HL-60 (cell line): ENCODE measurements around the gene NF2.

ENCODE experiments used
- DNase-seq, 2 experiments: peaks; one replicate each; pipeline ENCODE4 v3.0.0-alpha.2; 2010 to 2020; ENCODE audit warnings: low read depth in 1 of 2, low spot score in 1 of 2
- H3K27ac ChIP-seq: fragments of 250-450 bp; sonication (Bioruptor Pico); replicated peaks from 2 replicates; pipeline ENCODE4 v1.5.1; 2020; ENCODE audit warnings: mild to moderate bottlenecking, moderate library complexity
- H3K27me3 ChIP-seq: fragments of 250-450 bp; sonication (Bioruptor Pico); 2 replicates; pipeline ENCODE4 v1.5.1; 2021; ENCODE audit warnings: mild to moderate bottlenecking, moderate library complexity; ENCODE audit not compliant: insufficient read depth, poor library complexity, severe bottlenecking
- H3K4me3 ChIP-seq: replicated peaks from 2 replicates; pipeline ENCODE4 v1.5.1; 2011; ENCODE audit warnings: mild to moderate bottlenecking, control low read depth, low read length; ENCODE audit not compliant: insufficient read depth
- GABPA ChIP-seq: IDR thresholded peaks from 2 replicates; pipeline ENCODE4 v1.6.1; 2012; ENCODE audit warnings: low read depth
- POLR2AphosphoS5 ChIP-seq: IDR thresholded peaks from 2 replicates; pipeline ENCODE4 v1.6.1; 2012; ENCODE audit warnings: low read depth
- SPI1 ChIP-seq: IDR thresholded peaks from 2 replicates; pipeline ENCODE4 v1.6.1; 2012; ENCODE audit warnings: low read depth, mild to moderate bottlenecking, borderline replicate concordance
- TF ChIP-seq, protein P1 (sequence below): IDR thresholded peaks from one replicate; pipeline ENCODE4 v1.5.1; 2011; ENCODE audit warnings: low read length, control low read depth, inconsistent platforms; ENCODE audit not compliant: insufficient read depth
- TF ChIP-seq, protein P2 (sequence below): IDR thresholded peaks from 2 replicates; pipeline ENCODE4 v1.6.1; 2012; ENCODE audit warnings: low read depth; ENCODE audit not compliant: insufficient replicate concordance

NF2 gene

DNA sequence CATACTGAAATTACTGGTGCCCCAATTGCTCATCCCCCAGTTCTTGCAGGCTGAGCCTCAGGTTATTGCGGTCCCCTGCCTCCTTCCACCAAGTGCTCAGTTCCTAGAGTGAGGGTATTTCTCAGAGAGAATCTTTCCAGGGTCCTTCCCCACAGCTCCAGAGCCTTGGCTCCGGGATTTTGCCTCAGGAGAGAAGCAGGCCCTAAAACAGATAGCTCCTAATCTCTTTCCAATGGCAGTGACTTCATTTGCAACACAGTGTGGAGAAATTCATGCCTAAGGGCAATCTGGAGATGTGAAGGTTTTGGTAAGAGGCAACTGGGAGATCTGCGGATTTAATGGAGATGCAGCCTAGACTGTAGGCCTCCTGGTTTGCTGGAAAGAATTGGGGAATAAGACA lies 2.9 kb downstream of the NF2 start:
- TF ChIP-seq POLR2AphosphoS5, result no peak
- TF ChIP-seq SPI1, result no peak
- TF ChIP-seq, protein P1, sequence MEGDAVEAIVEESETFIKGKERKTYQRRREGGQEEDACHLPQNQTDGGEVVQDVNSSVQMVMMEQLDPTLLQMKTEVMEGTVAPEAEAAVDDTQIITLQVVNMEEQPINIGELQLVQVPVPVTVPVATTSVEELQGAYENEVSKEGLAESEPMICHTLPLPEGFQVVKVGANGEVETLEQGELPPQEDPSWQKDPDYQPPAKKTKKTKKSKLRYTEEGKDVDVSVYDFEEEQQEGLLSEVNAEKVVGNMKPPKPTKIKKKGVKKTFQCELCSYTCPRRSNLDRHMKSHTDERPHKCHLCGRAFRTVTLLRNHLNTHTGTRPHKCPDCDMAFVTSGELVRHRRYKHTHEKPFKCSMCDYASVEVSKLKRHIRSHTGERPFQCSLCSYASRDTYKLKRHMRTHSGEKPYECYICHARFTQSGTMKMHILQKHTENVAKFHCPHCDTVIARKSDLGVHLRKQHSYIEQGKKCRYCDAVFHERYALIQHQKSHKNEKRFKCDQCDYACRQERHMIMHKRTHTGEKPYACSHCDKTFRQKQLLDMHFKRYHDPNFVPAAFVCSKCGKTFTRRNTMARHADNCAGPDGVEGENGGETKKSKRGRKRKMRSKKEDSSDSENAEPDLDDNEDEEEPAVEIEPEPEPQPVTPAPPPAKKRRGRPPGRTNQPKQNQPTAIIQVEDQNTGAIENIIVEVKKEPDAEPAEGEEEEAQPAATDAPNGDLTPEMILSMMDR, result no peak
- TF ChIP-seq, protein P2, sequence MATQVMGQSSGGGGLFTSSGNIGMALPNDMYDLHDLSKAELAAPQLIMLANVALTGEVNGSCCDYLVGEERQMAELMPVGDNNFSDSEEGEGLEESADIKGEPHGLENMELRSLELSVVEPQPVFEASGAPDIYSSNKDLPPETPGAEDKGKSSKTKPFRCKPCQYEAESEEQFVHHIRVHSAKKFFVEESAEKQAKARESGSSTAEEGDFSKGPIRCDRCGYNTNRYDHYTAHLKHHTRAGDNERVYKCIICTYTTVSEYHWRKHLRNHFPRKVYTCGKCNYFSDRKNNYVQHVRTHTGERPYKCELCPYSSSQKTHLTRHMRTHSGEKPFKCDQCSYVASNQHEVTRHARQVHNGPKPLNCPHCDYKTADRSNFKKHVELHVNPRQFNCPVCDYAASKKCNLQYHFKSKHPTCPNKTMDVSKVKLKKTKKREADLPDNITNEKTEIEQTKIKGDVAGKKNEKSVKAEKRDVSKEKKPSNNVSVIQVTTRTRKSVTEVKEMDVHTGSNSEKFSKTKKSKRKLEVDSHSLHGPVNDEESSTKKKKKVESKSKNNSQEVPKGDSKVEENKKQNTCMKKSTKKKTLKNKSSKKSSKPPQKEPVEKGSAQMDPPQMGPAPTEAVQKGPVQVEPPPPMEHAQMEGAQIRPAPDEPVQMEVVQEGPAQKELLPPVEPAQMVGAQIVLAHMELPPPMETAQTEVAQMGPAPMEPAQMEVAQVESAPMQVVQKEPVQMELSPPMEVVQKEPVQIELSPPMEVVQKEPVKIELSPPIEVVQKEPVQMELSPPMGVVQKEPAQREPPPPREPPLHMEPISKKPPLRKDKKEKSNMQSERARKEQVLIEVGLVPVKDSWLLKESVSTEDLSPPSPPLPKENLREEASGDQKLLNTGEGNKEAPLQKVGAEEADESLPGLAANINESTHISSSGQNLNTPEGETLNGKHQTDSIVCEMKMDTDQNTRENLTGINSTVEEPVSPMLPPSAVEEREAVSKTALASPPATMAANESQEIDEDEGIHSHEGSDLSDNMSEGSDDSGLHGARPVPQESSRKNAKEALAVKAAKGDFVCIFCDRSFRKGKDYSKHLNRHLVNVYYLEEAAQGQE, result no peak
- TF ChIP-seq GABPA, result no peak
- no peak for DNase-seq
- no peaks in the 10 kb centered on the region for H3K27me3 ChIP-seq
- no peak overlapping the region for H3K27ac ChIP-seq
- H3K4me3 ChIP-seq, result no peak overlapping the region

DNA sequence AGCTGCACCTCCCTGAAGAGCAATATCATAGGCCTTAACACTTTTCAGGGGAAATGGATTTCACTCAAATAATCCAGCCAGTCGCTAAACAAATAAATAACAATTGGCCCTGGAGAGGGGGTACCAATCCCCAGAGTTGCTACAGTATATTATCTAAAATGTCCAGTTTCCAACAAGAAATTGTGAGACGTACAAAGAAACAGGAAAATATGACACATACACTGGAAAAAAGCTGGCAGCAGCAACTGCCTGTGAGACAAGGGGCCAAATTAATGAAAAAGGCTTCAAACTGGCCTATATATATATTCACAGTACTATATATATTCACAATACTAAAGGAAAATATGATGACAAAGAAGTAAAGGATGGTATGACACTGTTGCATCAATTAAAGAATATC lies 4.0 kb downstream of the NF2 start:
- Histone ChIP-seq H3K4me3 (no peak overlapping the region), H3K27me3 (no peaks in the 10 kb centered on the region), H3K27ac (no peak overlapping the region)
- TF ChIP-seq, protein P2, result no peak
- TF ChIP-seq GABPA (no peak), SPI1 (no peak), POLR2AphosphoS5 (no peak)
- TF ChIP-seq, protein P1, result no peak
- DNase-seq, result no peak

DNA sequence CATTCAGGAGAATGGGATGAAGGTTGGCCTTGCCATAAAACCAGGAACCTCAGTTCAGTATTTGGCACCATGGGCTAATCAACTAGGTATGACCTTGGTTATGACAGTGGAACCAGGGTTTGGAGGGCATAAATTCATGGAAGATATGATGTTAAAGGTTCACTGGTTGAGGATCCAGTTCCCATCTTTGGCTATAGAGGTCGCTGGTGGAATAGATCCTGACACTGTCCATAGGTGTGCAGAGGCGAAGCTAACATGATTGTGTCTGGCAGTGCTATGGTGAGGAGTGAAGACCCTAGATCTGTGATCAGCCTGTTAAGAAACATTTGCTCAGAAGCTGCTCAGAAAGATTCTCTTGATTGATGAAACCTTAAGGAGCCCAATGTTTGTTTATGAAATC lies 5.7 kb downstream of the NF2 start:
- Histone ChIP-seq H3K4me3 (no peak overlapping the region), H3K27me3 (no peaks in the 10 kb centered on the region), H3K27ac (no peak overlapping the region)
- TF ChIP-seq, protein P2, result no peak
- TF ChIP-seq, protein P1, result no peak
- DNase-seq, result no peak
